Muscle of arm (tissue), 12 donors: ENCODE results near the gene TRUB2. TPM values are rescaled to one million over a fixed set of nuclear protein-coding genes. Genes with fewer than 3 reads are reported as not detected.

Source experiments
- DNase-seq: peaks from one replicate; pipeline ENCODE4 v3.0.0-alpha.2; 2013
- polyA plus RNA-seq, 12 donors: library from polyadenylated mRNA; unstranded; fragments of 120-200 nt; gene quantifications; one replicate each; pipeline ENCODE4 v1.2.1, GENCODE V29; 2013; ENCODE audit not compliant: insufficient read length in 12 of 12

Gene TRUB2
- polyA plus RNA-seq, 12 donors: 17.6 to 23.5 (median 21.5) TPM; not detected in 1

- peak; percentile 60 for DNase-seq
Observed at GRCh38 chr9:128275198-128276007, 46.8 kb downstream of the TRUB2 start, which contains the start of gene GOLGA2. Gene GOLGA2, minus strand, starts transcription at chr9:128276007. Its CDS starts 31 bp downstream, at chr9:128275976.

GRCh38 chr9:128274245-128274644, 48.0 kb downstream of the TRUB2 start:
- DNase-seq: no peak

GRCh38 chr9:128271512-128271911, 50.7 kb downstream of the TRUB2 start:
- DNase-seq: no peak

- no peak for DNase-seq
Observed at GRCh38 chr9:128271112-128271511, 51.1 kb downstream of the TRUB2 start.

GRCh38 chr9:128266868-128267590, 55.2 kb downstream of the TRUB2 start:
- DNase-seq: no peak

- DNase-seq: no peak
Observed at GRCh38 chr9:128265348-128265847, 56.8 kb downstream of the TRUB2 start.

GRCh38 chr9:128262687-128263086, 59.6 kb downstream of the TRUB2 start:
- DNase-seq: no peak

- no peak for DNase-seq
Observed at GRCh38 chr9:128260340-128260739, 61.9 kb downstream of the TRUB2 start.

- DNase-seq: no peak
Observed at GRCh38 chr9:128259156-128259555, 63.1 kb downstream of the TRUB2 start.

GRCh38 chr9:128258326-128258725, 63.9 kb downstream of the TRUB2 start:
- DNase-seq: no peak

- no peak for DNase-seq
Observed at GRCh38 chr9:128257907-128258306, 64.3 kb downstream of the TRUB2 start.

- no peak for DNase-seq
Observed at GRCh38 chr9:128257086-128257825, 65.0 kb downstream of the TRUB2 start.

Other genes starting within 250 kb of the TRUB2 start
- 10 to 100 TPM in 11 of 12 donors, not detected in 1; 24.4 to 37.2 (median 33.4) TPM for gene PTGES2, start 194.7 kb downstream of the TRUB2 start, polyA plus RNA-seq
- 1 to 10 TPM in 1 of 12 donors, under 1 TPM in 7, not detected in 4; 0.31 to 6.2 (median 0.70) TPM for gene LCN2, start 173.0 kb downstream of the TRUB2 start, polyA plus RNA-seq
- 10 to 100 TPM in 11 of 12 donors, not detected in 1; 16.6 to 61.6 (median 22.2) TPM for gene BBLN, start 162.2 kb downstream of the TRUB2 start, polyA plus RNA-seq
- 100 to 1,000 TPM in 7 of 12 donors, 10 to 100 TPM in 4, not detected in 1; 79.1 to 228 (median 101) TPM for gene CIZ1, start 130.9 kb downstream of the TRUB2 start, polyA plus RNA-seq
- gene DNM1, start 119.1 kb downstream of the TRUB2 start, polyA plus RNA-seq: 100 to 1,000 TPM in 1 of 12 donors, 10 to 100 TPM in 10, not detected in 1; 24.3 to 190 (median 43.5) TPM
- gene GOLGA2, start 46.4 kb downstream of the TRUB2 start, polyA plus RNA-seq: 100 to 1,000 TPM in 3 of 12 donors, 10 to 100 TPM in 9; 78.4 to 143 (median 88.3) TPM
- gene SWI5, start 46.2 kb downstream of the TRUB2 start, polyA plus RNA-seq: 10 to 100 TPM in 10 of 12 donors, not detected in 2; 17.7 to 28.9 (median 21.2) TPM
- 100 to 1,000 TPM in 1 of 12 donors, 10 to 100 TPM in 11; 23.1 to 171 (median 25.8) TPM for gene COQ4, start 392 bp upstream of the TRUB2 start, polyA plus RNA-seq
- 10 to 100 TPM in 5 of 12 donors, 1 to 10 TPM in 6, not detected in 1; 4.6 to 12.0 (median 9.8) TPM for gene SLC27A4, start 18.1 kb upstream of the TRUB2 start, polyA plus RNA-seq
- 10 to 100 TPM in 11 of 12 donors, not detected in 1; 41.1 to 68.5 (median 59.9) TPM for gene URM1, start 48.9 kb upstream of the TRUB2 start, polyA plus RNA-seq
- 100 to 1,000 TPM in 4 of 12 donors, 10 to 100 TPM in 7, not detected in 1; 79.6 to 112 (median 87.6) TPM for gene CERCAM, start 98.4 kb upstream of the TRUB2 start, polyA plus RNA-seq
- 10 to 100 TPM in 11 of 12 donors, not detected in 1; 20.9 to 52.4 (median 26.8) TPM for gene ODF2, start 133.6 kb upstream of the TRUB2 start, polyA plus RNA-seq
- gene GLE1, start 182.3 kb upstream of the TRUB2 start, polyA plus RNA-seq: 10 to 100 TPM in 11 of 12 donors, not detected in 1; 18.3 to 23.8 (median 21.1) TPM
- 100 to 1,000 TPM; 222 to 770 (median 291) TPM for gene SPTAN1, start 230.1 kb upstream of the TRUB2 start, polyA plus RNA-seq